ENCODE data around the gene FBXW12.

- TF ChIP-seq POLR2AphosphoS5 (IDR thresholded peaks at IDR 0.05; ENCODE audit: low read depth, low read length) (no peak), TAF1 (IDR thresholded peaks at IDR 0.05; ENCODE audit: borderline replicate concordance, insufficient read depth, low read length) (no peak)
Measured at GRCh38 chr3:48369693-48370332, 2.2 kb upstream of the FBXW12 start.
